HepG2 (cell line): ENCODE results near the gene SRCAP. TPM values are rescaled to one million over a fixed set of nuclear protein-coding genes. Genes with fewer than 3 reads are reported as not detected.

Experiments
- ATAC-seq: fragments of 200-7000 bp; cut with Tn5 transposase; 3 replicates; pipeline ENCODE4 v1.9.1; 2020; ENCODE audit warnings: mild to moderate bottlenecking, moderate library complexity
- BruUV-seq: library from RNA; stranded (reverse); fragments of 400-500 nt; replicated peaks from 2 replicates; lab custom pipeline; 2021; lab: Mats Ljungman, UMichigan
- CTCF ChIA-PET: fragments of 300-600 bp; formaldehyde crosslinking; extraction: SDS; loops from one replicate; lab custom pipeline; 2021; ENCODE audit warnings: low total read pairs, inconsistent platforms, low intra/inter-chr PET ratio; lab: Yijun Ruan, JAX
- POLR2A ChIA-PET: fragments of 350-600 bp; sonication (Branson Sonifier 250); formaldehyde crosslinking; loops from one replicate; lab custom pipeline; 2020; ENCODE audit warnings: antibody characterized with exemption, inconsistent platforms; lab: Yijun Ruan, JAX
- DNase-seq: peaks from one replicate; pipeline ENCODE4 v3.0.0-alpha.2; 2015; ENCODE audit warnings: low spot score
- FAIRE-seq: peaks from 3 replicates; lab custom pipeline; 2011; peaks lifted over from hg19 to GRCh38; lab: Jason Lieb, UNC
- H2AFZ ChIP-seq: one replicate; pipeline ENCODE4 v1.6.1; 2011; ENCODE audit warnings: low read length, inconsistent platforms
- H3K27ac ChIP-seq: fragments of 300-600 bp; 3 replicates; pipeline ENCODE4 v1.8.0; 2011; ENCODE audit warnings: mixed run types, mild to moderate bottlenecking, mixed read lengths, low read length, inconsistent platforms; ENCODE audit not compliant: insufficient read depth; ENCODE audit errors: extremely low read length
- H3K27me3 ChIP-seq, 2 experiments: fragments of 200-600 bp in 1 of 2; 2 replicates in 1 of 2; 3 replicates in 1 of 2; pipeline versions ENCODE4 v1.6.0 to v1.8.0; 2011; ENCODE audit warnings: low read length in 2 of 2, mild to moderate bottlenecking in 2 of 2, moderate library complexity in 2 of 2, inconsistent platforms in 1 of 2; ENCODE audit not compliant: insufficient read depth in 2 of 2, control insufficient read depth in 1 of 2
- H3K36me3 ChIP-seq, 2 experiments: fragments of 200-600 bp in 1 of 2; replicated peaks in 1 of 2; 2 replicates in 1 of 2; 3 replicates in 1 of 2; pipeline versions ENCODE4 v1.5.1 to v1.8.0; 2011; ENCODE audit warnings: low read length in 2 of 2, inconsistent platforms in 1 of 2; ENCODE audit not compliant: insufficient read depth in 2 of 2, control insufficient read depth in 1 of 2
- H3K4me1 ChIP-seq: 2 replicates; pipeline ENCODE4 v1.5.1; 2012; ENCODE audit warnings: low read length, inconsistent platforms; ENCODE audit not compliant: insufficient read depth
- H3K4me2 ChIP-seq: 2 replicates; pipeline ENCODE4 v1.6.0; 2011; ENCODE audit warnings: low read depth, low read length, inconsistent platforms
- H3K4me3 ChIP-seq, 3 experiments: fragments of 200-600 bp in 1 of 3; sonication (generic), shearing (Covaris generic) in 1 of 3; replicated peaks in 1 of 3; 2 replicates each; pipeline ENCODE4 v1.5.1; 2011 to 2016; ENCODE audit warnings: low read length in 3 of 3, inconsistent platforms in 2 of 3, low read depth in 2 of 3, mild to moderate bottlenecking in 2 of 3, control low read depth in 1 of 3, mixed read lengths in 1 of 3; ENCODE audit not compliant: insufficient read depth in 1 of 3
- H3K79me2 ChIP-seq: one replicate; pipeline ENCODE4 v1.6.1; 2011; ENCODE audit warnings: low read length, inconsistent platforms; ENCODE audit not compliant: insufficient read depth
- H3K9ac ChIP-seq: 2 replicates; pipeline ENCODE4 v1.6.0; 2011; ENCODE audit warnings: mild to moderate bottlenecking, low read depth, low read length, inconsistent platforms; ENCODE audit not compliant: insufficient read depth
- H3K9me3 ChIP-seq: 2 replicates; pipeline ENCODE4 v1.5.1; 2012; ENCODE audit warnings: mild to moderate bottlenecking, low read length
- H4K20me1 ChIP-seq: 2 replicates; pipeline ENCODE4 v1.6.0; 2011; ENCODE audit warnings: inconsistent platforms, mild to moderate bottlenecking, low read length, moderate library complexity; ENCODE audit not compliant: insufficient read depth
- AKAP8 ChIP-seq: sonication (generic); formaldehyde crosslinking; IDR thresholded peaks from 2 replicates; pipeline ENCODE4 v1.5.1; 2020; ENCODE audit warnings: mild to moderate bottlenecking, missing genetic modification reagents
- KDM6A ChIP-seq: IDR thresholded peaks from 2 replicates; pipeline ENCODE4 v1.6.1; 2016; ENCODE audit warnings: low read depth
- MAFK ChIP-seq, 2 experiments: IDR thresholded peaks in 1 of 2; conservative IDR thresholded peaks in 1 of 2; 2 replicates each; pipeline ENCODE4 v1.6.1; 2011; ENCODE audit warnings: improper control_type of control experiment in 2 of 2, low read length in 2 of 2
- MYC ChIP-seq: sonication (generic); formaldehyde crosslinking; IDR thresholded peaks from 2 replicates; pipeline ENCODE4 v1.9.0; 2021; ENCODE audit warnings: missing genetic modification reagents, borderline replicate concordance
- NR0B2 ChIP-seq: sonication (generic); formaldehyde crosslinking; IDR thresholded peaks from 2 replicates; pipeline ENCODE4 v1.4.0; 2020; ENCODE audit warnings: mild to moderate bottlenecking, missing genetic modification reagents
- SP140L ChIP-seq: sonication (generic); formaldehyde crosslinking; IDR thresholded peaks from 2 replicates; pipeline ENCODE4 v1.4.0; 2020; ENCODE audit warnings: missing genetic modification reagents, borderline replicate concordance
- ZMYM3 ChIP-seq: sonication (generic); formaldehyde crosslinking; IDR thresholded peaks from 2 replicates; pipeline ENCODE4 v1.5.1; 2020; ENCODE audit warnings: mild to moderate bottlenecking, missing genetic modification reagents
- ZNF670 ChIP-seq: sonication (generic); formaldehyde crosslinking; IDR thresholded peaks from 2 replicates; pipeline ENCODE4 v1.8.0; 2022; ENCODE audit warnings: mild to moderate bottlenecking, missing genetic modification reagents, borderline replicate concordance
- ZNF768 ChIP-seq: sonication (generic); formaldehyde crosslinking; IDR thresholded peaks from 2 replicates; pipeline ENCODE4 v1.4.0; 2020; ENCODE audit warnings: missing genetic modification reagents
- ZNF788 ChIP-seq: sonication (generic); formaldehyde crosslinking; IDR thresholded peaks from 2 replicates; pipeline ENCODE4 v1.5.0; 2020; ENCODE audit warnings: mild to moderate bottlenecking, missing genetic modification reagents, borderline replicate concordance
- WGBS: methylation state at CpG from one replicate; pipeline ENCODE4 v1.1.6; 2017; ENCODE audit warnings: low lambda C conversion rate; 5-methylcytosine and 5-hydroxymethylcytosine counted together
- in situ Hi-C: cut with HindIII; loops from 2 replicates; pipeline ENCODE4 v1.10.0; 2017; ENCODE audit warnings: low pct_unique_long_range_greater_than_20kb; ENCODE audit not compliant: extremely low pct_ligation_motif_present
- intact Hi-C: fragments of 100-400 bp; cut with micrococcal nuclease; formaldehyde crosslinking; loops from one replicate; pipeline ENCODE4 v1.10.0; 2022; ENCODE audit not compliant: unreplicated experiment
- polyA plus RNA-seq, 8 experiments: library from polyadenylated mRNA; depleted of rRNA in 3 of 8; stranded (reverse) in 7 of 8; unstranded in 1 of 8; fragments of >200 nt; fragmentation: Illumina TruSeq in 4 of 8; extraction: Trizol in 4 of 8; gene quantifications; 2 replicates each; pipeline versions ENCODE4 v1.2.1 to v1.2.3, GENCODE V29; 2011 to 2016; ENCODE audit warnings: low read depth in 4 of 8, missing spikeins in 1 of 8, mixed read lengths in 1 of 8; ENCODE audit not compliant: insufficient read depth in 1 of 8
- total RNA-seq, 5 experiments: library from RNA; depleted of rRNA; stranded (reverse); fragments of >200 nt; fragmentation: Illumina TruSeq; extraction: Trizol; gene quantifications; 2 replicates each; pipeline ENCODE4 v1.2.3, GENCODE V29; 2016; ENCODE audit warnings: low read depth in 1 of 5
- TF ChIP-seq, protein P1 (sequence below): sonication (generic); formaldehyde crosslinking; IDR thresholded peaks from 2 replicates; pipeline ENCODE4 v1.4.0; 2020; ENCODE audit warnings: mild to moderate bottlenecking, missing genetic modification reagents

The SRCAP gene
- total and polyA plus RNA-seq, 2 of the 13 experiments (the other 11 are each of a cell fraction or from before 2014, with no cell fraction given): 4.9 to 9.0 TPM

DNA sequence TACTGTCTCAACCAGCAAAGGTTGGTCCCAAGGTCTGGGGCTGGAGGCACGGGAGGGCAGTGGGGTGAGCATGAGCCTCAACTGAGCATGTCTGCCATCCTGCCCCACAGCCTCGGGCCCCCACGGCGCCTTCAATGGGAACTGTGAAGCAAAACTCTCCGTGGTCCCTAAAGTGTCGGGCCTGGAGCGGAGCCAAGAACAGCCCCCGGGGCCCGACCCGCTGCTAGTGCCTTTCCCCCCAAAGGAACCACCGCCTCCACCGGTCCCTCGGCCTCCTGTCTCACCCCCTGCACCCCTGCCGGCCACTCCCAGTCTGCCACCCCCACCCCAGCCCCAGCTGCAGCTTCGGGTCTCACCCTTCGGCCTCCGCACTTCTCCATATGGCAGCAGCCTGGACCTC is 36.5 kb upstream of the SRCAP start:
- ChIA-PET POLR2A (interaction anchor here (1.6 kb wide), 1 partner anchor 27 kb away, joined by 4 read pairs; no protein-coding TSS in a partner anchor), CTCF (no interaction called here)
- peaks cover 31% of the 10 kb centered on the region for H3K4me1 ChIP-seq
- TF ChIP-seq, protein P1, sequence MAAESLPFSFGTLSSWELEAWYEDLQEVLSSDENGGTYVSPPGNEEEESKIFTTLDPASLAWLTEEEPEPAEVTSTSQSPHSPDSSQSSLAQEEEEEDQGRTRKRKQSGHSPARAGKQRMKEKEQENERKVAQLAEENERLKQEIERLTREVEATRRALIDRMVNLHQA: no peak
- peak; percentile 41; the same call in 1 of the 2 replicates for TF ChIP-seq AKAP8 (CRISPR knock-in tag)
- TF ChIP-seq MYC (CRISPR knock-in tag): 0 out of 2 replicates have a peak, but pooled peaks have one; percentile 19
- no TSS peak for BruUV-seq
- DNase-seq (no peak), FAIRE-seq (no peak), ATAC-seq (no peak)
- no peak overlapping the region for H3K4me2 ChIP-seq
- intact Hi-C loops: no loop called here
- no peak overlapping the region for H3K9ac ChIP-seq
- H3K27me3 ChIP-seq: no peaks in the 10 kb centered on the region; a peak in 1 of 5 replicates
- peaks cover 30% of the 10 kb centered on the region; the same call in 1 of the 2 replicates for H4K20me1 ChIP-seq
- no peak overlapping the region for H3K27ac ChIP-seq
- peaks cover 45% of the 10 kb centered on the region for H3K79me2 ChIP-seq
- no peaks in the 10 kb centered on the region for H3K9me3 ChIP-seq
- in situ Hi-C loops: loop anchor here (25.0 kb wide), 1 partner anchor 850 kb away; the partner anchor contains the start of genes MAZ, MVP, PAGR1 and PRRT2
- WGBS: 98% methylated on average over 17 of the region's 17 CpGs
- H2AFZ ChIP-seq: no peak overlapping the region
- no peak overlapping the region for H3K4me3 ChIP-seq
- peaks cover 51 to 69% of the 10 kb centered on the region in 2 experiments for H3K36me3 ChIP-seq

- peak; percentile 21 for FAIRE-seq
- no peak overlapping the region for H2AFZ ChIP-seq
- no TSS peak for BruUV-seq
- no peak overlapping the region for H3K9ac ChIP-seq
- TF ChIP-seq KDM6A (no peak), ZNF670 (CRISPR knock-in tag) (no peak), ZMYM3 (CRISPR knock-in tag) (peak; percentile 57), SP140L (CRISPR knock-in tag) (no peak), ZNF768 (peak; percentile 57; the same call in 1 of the 2 replicates), ZNF788 (no peak), MAFK (conservative IDR thresholded peaks at IDR 0.05 in 1 of 2, IDR thresholded peaks at IDR 0.05 in 1 of 2; ENCODE audit: low read length in 2 of 2) (peak; percentile 8 to 9; a peak in 1 of 4 replicates), NR0B2 (no peak)
- intact Hi-C loops: no loop called here
- no peak overlapping the region for H3K4me2 ChIP-seq
- ChIA-PET POLR2A (no interaction called here), CTCF (no interaction called here)
- no peak for DNase-seq
- H4K20me1 ChIP-seq: peaks cover 30% of the 10 kb centered on the region; the same call in 1 of the 2 replicates
- in situ Hi-C loops: loop anchor here (25.0 kb wide), 1 partner anchor 851 kb away; the partner anchor contains the start of genes MAZ, MVP, PAGR1 and PRRT2
- H3K9me3 ChIP-seq: no peaks in the 10 kb centered on the region
- H3K27ac ChIP-seq: no peak overlapping the region
- peaks cover 57 to 75% of the 10 kb centered on the region in 2 experiments for H3K36me3 ChIP-seq
- H3K27me3 ChIP-seq: no peaks in the 10 kb centered on the region; a peak in 1 of 5 replicates
- WGBS: 95% methylated on average over 8 of the region's 8 CpGs
- peaks cover 45% of the 10 kb centered on the region for H3K79me2 ChIP-seq
- H3K4me1 ChIP-seq: peaks cover 28% of the 10 kb centered on the region
- no peak overlapping the region for H3K4me3 ChIP-seq
- ATAC-seq: no peak
These were observed 35.9 kb upstream of the SRCAP start for GRCh38 chr16:30663038-30663437.
